Measurements from ENCODE around the gene CDADC1.

DNA sequence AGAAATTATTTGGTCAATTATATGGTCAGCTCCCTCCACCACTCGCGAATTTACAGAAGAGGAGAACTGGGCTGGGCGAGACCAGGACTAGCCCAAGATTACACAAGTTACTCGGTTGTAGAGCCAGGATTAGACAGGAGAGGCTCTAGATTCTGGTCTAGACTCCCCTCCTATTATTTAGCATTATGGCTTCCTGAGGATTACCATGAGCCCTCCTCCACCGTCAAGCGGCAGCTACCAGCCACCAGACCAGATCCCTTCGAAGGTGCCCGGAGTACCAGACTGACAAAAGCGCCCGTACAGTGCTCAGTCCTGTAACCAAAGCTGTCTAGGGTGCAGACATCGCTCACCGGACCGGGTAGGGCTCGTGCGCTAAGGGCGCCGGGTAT is 28.1 kb upstream of the CDADC1 start:
- TF ChIP-seq, protein P1, sequence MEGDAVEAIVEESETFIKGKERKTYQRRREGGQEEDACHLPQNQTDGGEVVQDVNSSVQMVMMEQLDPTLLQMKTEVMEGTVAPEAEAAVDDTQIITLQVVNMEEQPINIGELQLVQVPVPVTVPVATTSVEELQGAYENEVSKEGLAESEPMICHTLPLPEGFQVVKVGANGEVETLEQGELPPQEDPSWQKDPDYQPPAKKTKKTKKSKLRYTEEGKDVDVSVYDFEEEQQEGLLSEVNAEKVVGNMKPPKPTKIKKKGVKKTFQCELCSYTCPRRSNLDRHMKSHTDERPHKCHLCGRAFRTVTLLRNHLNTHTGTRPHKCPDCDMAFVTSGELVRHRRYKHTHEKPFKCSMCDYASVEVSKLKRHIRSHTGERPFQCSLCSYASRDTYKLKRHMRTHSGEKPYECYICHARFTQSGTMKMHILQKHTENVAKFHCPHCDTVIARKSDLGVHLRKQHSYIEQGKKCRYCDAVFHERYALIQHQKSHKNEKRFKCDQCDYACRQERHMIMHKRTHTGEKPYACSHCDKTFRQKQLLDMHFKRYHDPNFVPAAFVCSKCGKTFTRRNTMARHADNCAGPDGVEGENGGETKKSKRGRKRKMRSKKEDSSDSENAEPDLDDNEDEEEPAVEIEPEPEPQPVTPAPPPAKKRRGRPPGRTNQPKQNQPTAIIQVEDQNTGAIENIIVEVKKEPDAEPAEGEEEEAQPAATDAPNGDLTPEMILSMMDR (IDR thresholded peaks at IDR 0.05): no peak
- no peak for TF ChIP-seq ZFX (IDR thresholded peaks at IDR 0.05; ENCODE audit: borderline replicate concordance)
